ENCODE results near the gene GPRC5A. TPM values are rescaled to one million over a fixed set of nuclear protein-coding genes. Genes with fewer than 3 reads are reported as not detected.

The GPRC5A gene
- total and polyA plus RNA-seq, 2 of the 13 experiments (the other 11 are each of a cell fraction or from before 2014, with no cell fraction given), result 0.27 to 3.0 TPM

GRCh38 chr12:12916135-12916944 lies 25.0 kb downstream of the GPRC5A start (continued):
- TF ChIP-seq ATF4 (CRISPR knock-in tag; IDR thresholded peaks at IDR 0.05) (no peak), KDM3A (CRISPR knock-in tag; IDR thresholded peaks at IDR 0.05; ENCODE audit: low read depth) (0 out of 2 replicates have a peak, but pooled peaks have one; percentile 36), JDP2 (CRISPR knock-in tag; IDR thresholded peaks at IDR 0.05; ENCODE audit: borderline replicate concordance) (no peak), BRCA1 (CRISPR knock-in tag; IDR thresholded peaks at IDR 0.05) (no peak), PLSCR1 (CRISPR knock-in tag; IDR thresholded peaks at IDR 0.05; ENCODE audit: borderline replicate concordance) (no peak), ZNF256 (CRISPR knock-in tag; conservative IDR thresholded peaks at IDR 0.05) (no peak), ZXDC (CRISPR knock-in tag; IDR thresholded peaks at IDR 0.05) (no peak), ZNF580 (CRISPR knock-in tag; IDR thresholded peaks at IDR 0.05; ENCODE audit: borderline replicate concordance, low read depth) (0 out of 2 replicates have a peak, but pooled peaks have one; percentile 60), SRF (IDR thresholded peaks at IDR 0.05; ENCODE audit: low read depth, low read length) (no peak; the same call in 1 of the 2 replicates), NR3C1 (CRISPR knock-in tag; IDR thresholded peaks at IDR 0.05) (no peak), ZMAT3 (CRISPR knock-in tag; conservative IDR thresholded peaks at IDR 0.05) (no peak), ZNF205 (CRISPR knock-in tag; IDR thresholded peaks at IDR 0.05) (no peak; the same call in 1 of the 2 replicates), ZNF260 (CRISPR knock-in tag; IDR thresholded peaks at IDR 0.05; ENCODE audit: borderline replicate concordance, low read depth) (no peak), TP53 (CRISPR knock-in tag; conservative IDR thresholded peaks at IDR 0.05) (no peak), PHF21A (CRISPR knock-in tag; IDR thresholded peaks at IDR 0.05) (no peak), ZBTB26 (CRISPR knock-in tag; IDR thresholded peaks at IDR 0.05; ENCODE audit: borderline replicate concordance) (0 out of 2 replicates have a peak, but pooled peaks have one; percentile 32), FOXO4 (CRISPR knock-in tag; conservative IDR thresholded peaks at IDR 0.05) (no peak), CENPT (CRISPR knock-in tag; IDR thresholded peaks at IDR 0.05; ENCODE audit: low read depth) (no peak), ATF6 (CRISPR knock-in tag; conservative IDR thresholded peaks at IDR 0.05) (no peak)
